Right renal cortex interstitium (tissue), 3 donors: Measurements from ENCODE around the gene TECPR1. TPM values are rescaled to one million over a fixed set of nuclear protein-coding genes. Genes with fewer than 3 reads are reported as not detected.

Experiments used
- DNase-seq, 3 donors: peaks; one replicate each; pipeline ENCODE4 v3.0.0-alpha.2; 2013; ENCODE audit warnings: low read depth in 3 of 3, low spot score in 2 of 3
- polyA plus RNA-seq, 3 donors: library from polyadenylated mRNA; unstranded; fragments of 120-200 nt; gene quantifications; one replicate each; pipeline ENCODE4 v1.2.1, GENCODE V29; 2013; ENCODE audit not compliant: insufficient read length in 3 of 3

The TECPR1 gene
- polyA plus RNA-seq, 3 donors = 12.1 to 14.2 (median 13.2) TPM

- DNase-seq = no peak
These were observed 3.9 kb downstream of the TECPR1 start for GRCh38 chr7:98248156-98248555.

- DNase-seq = no peak
These were observed 7.2 kb downstream of the TECPR1 start for GRCh38 chr7:98244871-98245270.

GRCh38 chr7:98242934-98243333, 9.1 kb downstream of the TECPR1 start:
- no peak for DNase-seq

- DNase-seq = no peak
These were observed 9.7 kb downstream of the TECPR1 start for GRCh38 chr7:98242342-98242741.

DNA sequence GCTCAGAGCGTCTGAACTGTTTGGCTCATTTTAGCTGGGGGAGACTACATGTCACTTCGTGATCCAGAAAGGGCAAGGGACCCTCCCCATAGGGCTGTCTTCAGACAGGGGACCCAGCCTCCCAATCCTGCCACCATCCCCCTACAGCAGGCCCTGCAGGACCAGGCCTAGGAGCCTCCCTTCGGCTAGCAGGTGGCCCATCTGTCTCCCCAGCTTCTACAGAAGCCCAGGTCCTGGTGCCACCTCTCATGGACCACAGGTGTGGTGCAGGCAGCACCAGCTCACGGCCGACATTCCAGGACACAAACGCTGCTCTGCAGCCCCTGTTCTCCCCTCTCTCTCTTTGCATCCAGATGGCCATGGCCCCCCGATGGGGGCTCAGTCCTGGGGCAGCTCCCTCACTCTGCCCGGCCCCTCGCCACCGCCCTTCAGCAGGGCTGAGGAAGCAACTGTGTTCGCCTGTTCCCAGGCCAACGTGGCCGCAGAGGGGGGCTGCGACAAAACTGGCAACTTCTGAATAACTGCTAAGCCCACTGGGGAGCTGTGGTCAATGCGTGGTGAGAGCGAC, 10.3 kb downstream of the TECPR1 start:
- DNase-seq = no peak

DNA sequence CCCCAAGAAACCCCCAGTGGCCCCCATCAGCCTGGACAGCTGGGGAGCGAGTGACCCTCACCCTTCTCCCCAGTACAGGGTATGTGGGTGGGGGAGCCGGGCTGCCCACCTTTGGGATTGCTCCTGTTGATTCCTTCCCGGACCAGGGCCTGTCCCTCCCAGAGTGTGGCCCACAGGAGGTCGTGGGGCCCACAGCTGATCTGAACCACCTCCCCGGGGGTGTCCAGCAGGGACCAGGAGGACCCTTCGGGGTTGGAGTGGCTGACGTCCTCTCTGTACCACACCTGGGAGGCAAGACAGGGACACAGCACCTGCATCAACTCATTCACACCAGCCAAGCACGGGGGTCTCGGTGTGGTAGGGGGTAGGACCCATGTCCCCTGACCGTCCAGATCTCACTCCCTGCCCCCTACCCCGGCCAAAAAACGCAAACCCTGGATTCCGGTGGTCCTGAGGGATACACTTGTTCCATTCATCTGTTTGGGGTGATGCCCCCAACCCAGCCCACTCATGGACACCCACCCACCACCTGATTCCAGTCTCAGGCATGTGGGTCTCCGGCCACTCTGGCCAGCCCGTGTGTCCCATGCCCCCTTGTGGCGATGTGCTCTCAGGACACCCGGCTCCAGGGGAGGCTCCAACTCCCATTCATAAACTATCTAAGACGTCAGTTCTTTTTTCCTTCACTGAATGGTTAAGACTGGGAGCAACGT, 10.9 kb downstream of the TECPR1 start:
- no peak for DNase-seq

- no peak for DNase-seq
These were observed 13.1 kb downstream of the TECPR1 start for GRCh38 chr7:98238976-98239375.

GRCh38 chr7:98238076-98238475, 14.0 kb downstream of the TECPR1 start:
- DNase-seq = no peak

GRCh38 chr7:98236355-98237185, 15.5 kb downstream of the TECPR1 start:
- no peak for DNase-seq

DNA sequence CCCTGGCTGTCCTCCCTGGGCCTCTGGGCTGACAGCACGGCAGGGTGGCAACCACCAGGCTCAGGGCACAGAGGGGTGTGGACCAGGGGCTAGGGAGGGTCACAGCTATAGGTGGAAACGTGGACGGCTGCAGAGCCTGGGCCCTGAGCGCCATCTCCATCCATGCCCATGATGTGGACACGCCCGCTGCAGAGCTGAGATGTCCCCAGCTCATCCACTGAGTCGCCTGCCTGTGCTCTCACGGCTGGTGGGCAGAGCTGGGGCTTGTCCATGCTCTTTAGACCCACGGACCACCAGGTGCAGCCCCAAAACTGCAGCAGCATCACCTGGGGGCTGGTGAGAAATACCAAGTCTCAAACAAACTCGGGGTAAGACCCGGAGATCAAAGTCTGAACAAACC, 16.1 kb downstream of the TECPR1 start:
- DNase-seq = no peak

GRCh38 chr7:98234429-98235147, 17.4 kb downstream of the TECPR1 start:
- DNase-seq = no peak

DNA sequence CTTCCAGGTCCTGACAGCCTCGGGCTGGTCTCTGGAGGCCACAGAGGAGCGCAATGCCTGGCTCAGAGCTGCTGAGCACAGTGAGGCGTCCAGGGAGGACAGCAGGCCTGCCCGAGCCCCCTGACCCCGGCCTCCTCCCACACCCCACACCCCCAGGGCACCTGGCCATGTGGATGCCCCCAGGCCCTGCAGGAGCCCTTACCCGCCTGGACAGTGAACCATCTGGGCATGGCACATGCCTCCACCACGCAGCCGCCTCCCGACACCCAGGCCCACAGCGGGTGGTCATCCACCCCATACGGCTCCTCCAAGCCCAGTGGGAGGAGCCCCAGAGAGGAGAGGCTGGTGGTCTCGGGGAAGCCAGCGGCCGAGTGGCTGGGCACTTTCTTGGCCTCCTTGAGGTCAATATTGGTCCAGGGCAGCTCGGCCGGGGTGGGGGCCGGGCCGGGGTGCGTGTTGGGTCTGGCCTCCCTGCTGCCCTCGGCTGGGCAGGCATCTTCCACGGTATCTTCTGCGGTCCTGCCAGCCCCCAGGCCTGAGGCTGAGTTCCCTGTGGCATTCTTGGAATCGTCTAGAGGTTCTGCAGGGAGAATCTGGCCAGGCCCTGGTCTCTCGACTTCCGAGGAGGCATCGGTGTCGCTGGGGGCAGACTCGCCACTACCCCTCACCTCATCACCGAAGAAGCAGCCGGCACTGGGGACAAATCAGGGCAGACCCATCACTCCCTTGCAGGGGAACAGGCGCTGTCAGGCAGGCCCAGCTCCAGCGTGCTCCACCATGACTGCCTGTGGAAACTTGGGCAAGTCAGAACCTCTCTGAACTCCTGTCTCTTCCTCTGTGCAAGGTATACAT, 18.6 kb downstream of the TECPR1 start:
- no peak for DNase-seq

- no peak for DNase-seq
These were observed 19.2 kb downstream of the TECPR1 start for GRCh38 chr7:98232799-98233198.

DNA sequence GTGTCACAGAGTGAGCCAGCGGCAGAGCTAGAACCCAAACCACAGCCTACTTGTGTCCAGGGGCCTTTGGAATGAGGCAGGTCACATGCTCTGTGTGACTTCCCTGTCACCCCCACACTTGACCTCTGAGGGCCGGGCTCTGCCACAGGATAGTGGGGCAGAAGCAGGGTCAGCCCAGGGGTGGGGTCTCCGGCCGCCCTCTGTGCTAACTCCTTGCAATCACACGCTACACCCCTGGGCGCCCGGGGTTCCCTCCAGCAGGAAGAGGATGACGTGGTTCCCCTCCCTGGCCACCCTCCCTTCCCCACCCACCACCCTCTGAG, 19.8 kb downstream of the TECPR1 start:
- no peak for DNase-seq

- no peak for DNase-seq
These were observed 20.4 kb downstream of the TECPR1 start for GRCh38 chr7:98231493-98232262.

DNA sequence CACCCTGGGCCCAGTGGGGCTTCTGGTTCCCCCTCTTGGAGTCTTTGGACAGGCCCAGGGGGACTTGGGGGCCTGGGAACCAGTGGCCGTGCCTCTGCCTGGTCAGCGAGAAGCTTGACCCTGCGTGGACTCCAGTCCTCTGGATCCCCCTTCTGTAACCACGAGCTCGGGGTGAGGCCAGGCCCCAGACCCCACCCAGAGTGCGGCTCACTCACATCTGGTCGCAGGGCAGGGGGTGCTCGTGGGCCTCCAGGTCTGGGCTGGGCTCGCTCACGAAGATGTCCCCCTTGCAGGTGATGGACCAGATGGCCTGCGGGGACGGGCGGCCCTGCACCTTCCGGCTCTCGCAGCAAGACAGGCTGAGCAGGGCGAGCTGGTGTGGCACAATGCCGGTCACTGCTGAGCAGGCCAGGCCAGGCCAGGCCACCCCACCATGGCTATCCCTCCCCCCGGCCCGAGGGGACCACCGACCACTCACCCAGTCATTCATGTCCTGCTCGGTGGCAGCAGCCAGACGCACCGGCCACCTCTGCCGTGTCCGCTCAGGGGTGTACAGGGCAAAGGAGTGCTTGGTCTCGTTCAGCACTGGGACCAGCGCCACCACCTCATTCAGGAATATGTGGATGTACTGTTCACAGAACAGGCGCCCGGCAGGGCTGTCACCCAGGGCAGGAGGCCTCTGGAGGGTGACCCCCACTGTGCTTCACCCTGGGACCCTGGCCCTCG, 21.1 kb downstream of the TECPR1 start:
- no peak for DNase-seq

GRCh38 chr7:98229991-98230745, 21.9 kb downstream of the TECPR1 start:
- no peak for DNase-seq

- DNase-seq = no peak
These were observed 22.6 kb downstream of the TECPR1 start for GRCh38 chr7:98229441-98229840.
